ENCODE measurements around the gene LGR4.

The LGR4 gene

GRCh38 chr11:27427183-27427980 is 45.2 kb downstream of the LGR4 start:
- no peak overlapping the region for H3K27ac ChIP-seq (ENCODE audit: low read depth, low read length)

GRCh38 chr11:27425814-27426213 is 46.8 kb downstream of the LGR4 start:
- H3K27ac ChIP-seq (ENCODE audit: low read depth, low read length), result no peak overlapping the region
- no peaks in the 10 kb centered on the region for H3K27me3 ChIP-seq (ENCODE audit: insufficient read depth, low read length)
- H3K79me2 ChIP-seq (ENCODE audit: control insufficient read depth, insufficient read depth, low read length, unreplicated experiment), result no peaks in the 10 kb centered on the region
- H3K4me3 ChIP-seq (ENCODE audit: low read depth, low read length), result no peak overlapping the region
- no peaks in the 10 kb centered on the region for H3K36me3 ChIP-seq (ENCODE audit: insufficient read depth, low read length)
- H2AFZ ChIP-seq (ENCODE audit: low read length, unreplicated experiment), result no peak overlapping the region
- peaks cover 11% of the 10 kb centered on the region for H3K4me1 ChIP-seq (ENCODE audit: control insufficient read depth, insufficient read depth, low read length, unreplicated experiment)

More at GRCh38 chr11:27427183-27427980, 45.2 kb downstream of the LGR4 start:
- Histone ChIP-seq H3K4me1 (ENCODE audit: control insufficient read depth, insufficient read depth, low read length, unreplicated experiment) (peaks cover 11% of the 10 kb centered on the region), H3K36me3 (ENCODE audit: insufficient read depth, low read length) (no peaks in the 10 kb centered on the region), H3K4me3 (ENCODE audit: low read depth, low read length) (peak overlapping the region; percentile 14; the same call in 1 of the 2 replicates), H3K79me2 (ENCODE audit: control insufficient read depth, insufficient read depth, low read length, unreplicated experiment) (no peaks in the 10 kb centered on the region), H2AFZ (ENCODE audit: low read length, unreplicated experiment) (peak overlapping the region; percentile 13), H3K27me3 (ENCODE audit: insufficient read depth, low read length) (no peaks in the 10 kb centered on the region)

DNA sequence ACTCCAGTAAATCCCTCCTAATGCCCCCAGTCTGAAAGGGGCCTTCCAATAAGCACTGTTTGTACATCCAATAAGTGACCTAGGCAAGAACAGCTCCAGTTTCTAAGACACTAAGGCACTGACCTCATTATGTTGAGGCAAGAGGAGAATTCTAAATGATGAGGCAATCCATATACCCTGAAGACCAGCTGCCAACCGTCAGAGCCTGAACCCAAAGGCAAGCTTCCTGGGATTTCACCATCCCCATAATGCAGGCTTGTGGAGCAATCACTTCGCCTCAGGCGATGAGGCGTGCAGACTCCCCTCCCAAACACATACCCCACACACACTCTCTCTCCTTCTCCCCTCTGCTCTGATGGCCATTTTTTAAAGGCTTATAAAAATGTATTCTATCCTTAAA is 49.5 kb downstream of the LGR4 start:
- H3K36me3 ChIP-seq (ENCODE audit: insufficient read depth, low read length), result no peaks in the 10 kb centered on the region
- no peak overlapping the region for H2AFZ ChIP-seq (ENCODE audit: low read length, unreplicated experiment)
- H3K27ac ChIP-seq (ENCODE audit: low read depth, low read length), result no peak overlapping the region
- H3K4me1 ChIP-seq (ENCODE audit: control insufficient read depth, insufficient read depth, low read length, unreplicated experiment), result peaks cover 11% of the 10 kb centered on the region
- no peaks in the 10 kb centered on the region for H3K79me2 ChIP-seq (ENCODE audit: control insufficient read depth, insufficient read depth, low read length, unreplicated experiment)
- H3K4me3 ChIP-seq (ENCODE audit: low read depth, low read length), result no peak overlapping the region
- no peaks in the 10 kb centered on the region for H3K27me3 ChIP-seq (ENCODE audit: insufficient read depth, low read length)

- Histone ChIP-seq H3K27me3 (ENCODE audit: insufficient read depth, low read length) (no peaks in the 10 kb centered on the region), H3K36me3 (ENCODE audit: insufficient read depth, low read length) (no peaks in the 10 kb centered on the region), H3K4me3 (ENCODE audit: low read depth, low read length) (no peak overlapping the region), H2AFZ (ENCODE audit: low read length, unreplicated experiment) (no peak overlapping the region), H3K79me2 (ENCODE audit: control insufficient read depth, insufficient read depth, low read length, unreplicated experiment) (no peaks in the 10 kb centered on the region), H3K27ac (ENCODE audit: low read depth, low read length) (no peak overlapping the region), H3K4me1 (ENCODE audit: control insufficient read depth, insufficient read depth, low read length, unreplicated experiment) (peaks cover 1% of the 10 kb centered on the region)
These were observed 50.6 kb downstream of the LGR4 start for GRCh38 chr11:27421819-27422494.

GRCh38 chr11:27420722-27421572 is 51.6 kb downstream of the LGR4 start:
- Histone ChIP-seq H3K27me3 (ENCODE audit: insufficient read depth, low read length) (no peaks in the 10 kb centered on the region), H3K79me2 (ENCODE audit: control insufficient read depth, insufficient read depth, low read length, unreplicated experiment) (no peaks in the 10 kb centered on the region), H3K4me3 (ENCODE audit: low read depth, low read length) (no peak overlapping the region), H3K4me1 (ENCODE audit: control insufficient read depth, insufficient read depth, low read length, unreplicated experiment) (no peaks in the 10 kb centered on the region), H2AFZ (ENCODE audit: low read length, unreplicated experiment) (no peak overlapping the region), H3K36me3 (ENCODE audit: insufficient read depth, low read length) (no peaks in the 10 kb centered on the region), H3K27ac (ENCODE audit: low read depth, low read length) (no peak overlapping the region)

GRCh38 chr11:27420217-27420616 is 52.4 kb downstream of the LGR4 start:
- H3K36me3 ChIP-seq (ENCODE audit: insufficient read depth, low read length), result no peaks in the 10 kb centered on the region
- no peaks in the 10 kb centered on the region for H3K27me3 ChIP-seq (ENCODE audit: insufficient read depth, low read length)
- no peaks in the 10 kb centered on the region for H3K4me1 ChIP-seq (ENCODE audit: control insufficient read depth, insufficient read depth, low read length, unreplicated experiment)
- no peak overlapping the region for H3K4me3 ChIP-seq (ENCODE audit: low read depth, low read length)
- no peak overlapping the region for H3K27ac ChIP-seq (ENCODE audit: low read depth, low read length)
- no peak overlapping the region for H2AFZ ChIP-seq (ENCODE audit: low read length, unreplicated experiment)
- no peaks in the 10 kb centered on the region for H3K79me2 ChIP-seq (ENCODE audit: control insufficient read depth, insufficient read depth, low read length, unreplicated experiment)

DNA sequence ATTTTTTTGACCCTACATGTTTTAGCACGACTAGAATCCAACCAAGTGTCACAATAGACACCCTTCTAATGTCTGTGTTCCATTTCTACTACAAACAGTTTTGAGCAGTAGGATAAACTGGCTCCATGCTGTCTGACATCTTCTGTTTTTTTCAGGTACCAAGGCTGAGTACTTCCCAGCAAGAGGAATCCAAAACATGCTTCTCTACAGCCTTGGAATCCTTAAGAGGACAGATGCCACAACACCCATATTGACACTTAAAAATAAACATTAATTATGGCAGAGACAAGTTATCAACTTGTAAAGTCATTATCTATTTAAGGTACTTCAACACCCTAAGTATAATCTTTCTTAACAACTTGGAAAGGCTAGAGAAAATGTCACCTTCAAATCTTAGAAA is 54.2 kb downstream of the LGR4 start:
- Histone ChIP-seq H3K36me3 (ENCODE audit: insufficient read depth, low read length) (no peaks in the 10 kb centered on the region), H3K79me2 (ENCODE audit: control insufficient read depth, insufficient read depth, low read length, unreplicated experiment) (no peaks in the 10 kb centered on the region), H3K27ac (ENCODE audit: low read depth, low read length) (no peak overlapping the region), H3K4me3 (ENCODE audit: low read depth, low read length) (no peak overlapping the region), H2AFZ (ENCODE audit: low read length, unreplicated experiment) (no peak overlapping the region), H3K27me3 (ENCODE audit: insufficient read depth, low read length) (no peaks in the 10 kb centered on the region), H3K4me1 (ENCODE audit: control insufficient read depth, insufficient read depth, low read length, unreplicated experiment) (no peaks in the 10 kb centered on the region)

GRCh38 chr11:27416568-27417176 is 55.9 kb downstream of the LGR4 start:
- H3K27ac ChIP-seq (ENCODE audit: low read depth, low read length), result no peak overlapping the region
- H3K79me2 ChIP-seq (ENCODE audit: control insufficient read depth, insufficient read depth, low read length, unreplicated experiment), result no peaks in the 10 kb centered on the region
- H3K4me1 ChIP-seq (ENCODE audit: control insufficient read depth, insufficient read depth, low read length, unreplicated experiment), result no peaks in the 10 kb centered on the region
- H3K27me3 ChIP-seq (ENCODE audit: insufficient read depth, low read length), result no peaks in the 10 kb centered on the region
- H3K36me3 ChIP-seq (ENCODE audit: insufficient read depth, low read length), result no peaks in the 10 kb centered on the region
- H2AFZ ChIP-seq (ENCODE audit: low read length, unreplicated experiment), result no peak overlapping the region
- H3K4me3 ChIP-seq (ENCODE audit: low read depth, low read length), result no peak overlapping the region

GRCh38 chr11:27414644-27415043 is 57.9 kb downstream of the LGR4 start:
- H3K27ac ChIP-seq (ENCODE audit: low read depth, low read length), result no peak overlapping the region
- H3K4me1 ChIP-seq (ENCODE audit: control insufficient read depth, insufficient read depth, low read length, unreplicated experiment), result no peaks in the 10 kb centered on the region
- H2AFZ ChIP-seq (ENCODE audit: low read length, unreplicated experiment), result no peak overlapping the region
- H3K27me3 ChIP-seq (ENCODE audit: insufficient read depth, low read length), result no peaks in the 10 kb centered on the region
- no peaks in the 10 kb centered on the region for H3K79me2 ChIP-seq (ENCODE audit: control insufficient read depth, insufficient read depth, low read length, unreplicated experiment)
- H3K36me3 ChIP-seq (ENCODE audit: insufficient read depth, low read length), result no peaks in the 10 kb centered on the region
- H3K4me3 ChIP-seq (ENCODE audit: low read depth, low read length), result no peak overlapping the region

GRCh38 chr11:27413218-27413617 is 59.4 kb downstream of the LGR4 start:
- Histone ChIP-seq H2AFZ (ENCODE audit: low read length, unreplicated experiment) (no peak overlapping the region), H3K4me3 (ENCODE audit: low read depth, low read length) (no peak overlapping the region), H3K36me3 (ENCODE audit: insufficient read depth, low read length) (no peaks in the 10 kb centered on the region), H3K79me2 (ENCODE audit: control insufficient read depth, insufficient read depth, low read length, unreplicated experiment) (no peaks in the 10 kb centered on the region), H3K4me1 (ENCODE audit: control insufficient read depth, insufficient read depth, low read length, unreplicated experiment) (no peaks in the 10 kb centered on the region), H3K27me3 (ENCODE audit: insufficient read depth, low read length) (no peaks in the 10 kb centered on the region), H3K27ac (ENCODE audit: low read depth, low read length) (no peak overlapping the region)

Measured in ACC112 (cell line).